Panc1 (cell line): ENCODE results near the gene CDH23. TPM values are rescaled to one million over a fixed set of nuclear protein-coding genes. Genes with fewer than 3 reads are reported as not detected.

ENCODE experiments used
- ATAC-seq: fragments of 200-7000 bp; cut with Tn5 transposase; 2 replicates; pipeline ENCODE4 v1.9.1; 2020; ENCODE audit warnings: mild to moderate bottlenecking, moderate library complexity
- BruUV-seq: library from RNA; stranded (reverse); fragments of 400-500 nt; replicated peaks from 2 replicates; lab custom pipeline; 2021; lab: Mats Ljungman, UMichigan
- CTCF ChIA-PET: fragments of 300-600 bp; sonication (Branson Sonifier 250); formaldehyde crosslinking; loops from one replicate; lab custom pipeline; 2022; ENCODE audit warnings: antibody characterized with exemption; lab: Charles Lee
- POLR2A ChIA-PET: fragments of 300-600 bp; sonication (Branson Sonifier 250); formaldehyde crosslinking; loops from one replicate; lab custom pipeline; 2022; ENCODE audit warnings: antibody characterized with exemption; lab: Charles Lee
- DNase-seq: peaks from one replicate; pipeline ENCODE4 v3.0.0-alpha.2; 2010; ENCODE audit warnings: low read depth, low spot score
- H3K27ac ChIP-seq: 2 replicates; pipeline ENCODE4 v1.5.1; 2011; ENCODE audit warnings: mild to moderate bottlenecking, low read length, inconsistent platforms
- H3K27me3 ChIP-seq: fragments of 200-500 bp; sonication (Bioruptor generic); 2 replicates; pipeline ENCODE4 v1.6.0; 2014; ENCODE audit warnings: low read length, inconsistent platforms; ENCODE audit not compliant: control insufficient read depth, insufficient read depth
- H3K36me3 ChIP-seq: fragments of 200-500 bp; sonication (Bioruptor generic); 2 replicates; pipeline ENCODE4 v1.5.1; 2014; ENCODE audit warnings: inconsistent platforms, mild to moderate bottlenecking, low read length, moderate library complexity; ENCODE audit not compliant: control insufficient read depth, insufficient read depth
- H3K4me1 ChIP-seq: 2 replicates; pipeline ENCODE4 v1.5.1; 2011; ENCODE audit warnings: inconsistent platforms, mild to moderate bottlenecking, low read length, moderate library complexity; ENCODE audit not compliant: control insufficient read depth, insufficient read depth
- H3K4me3 ChIP-seq, 2 experiments: 2 replicates each; pipeline ENCODE4 v1.5.1; 2011 to 2012; ENCODE audit warnings: low read depth in 2 of 2, low read length in 2 of 2, mild to moderate bottlenecking in 2 of 2, inconsistent platforms in 1 of 2, moderate library complexity in 1 of 2
- H3K9me3 ChIP-seq: fragments of 200-500 bp; sonication (Bioruptor generic); 2 replicates; pipeline ENCODE4 v1.5.1; 2014; ENCODE audit warnings: low read depth, mild to moderate bottlenecking, inconsistent platforms, low read length, moderate library complexity; ENCODE audit not compliant: control insufficient read depth, insufficient read depth
- CTCF ChIP-seq: fragments of 450-650 bp; IDR thresholded peaks from 2 replicates; pipeline ENCODE4 v1.5.1; 2017; ENCODE audit warnings: mild to moderate bottlenecking
- POLR2AphosphoS5 ChIP-seq: IDR thresholded peaks from 2 replicates; pipeline ENCODE4 v1.6.1; 2012; ENCODE audit warnings: mild to moderate bottlenecking, low read depth, low read length, moderate library complexity
- SIN3A ChIP-seq: IDR thresholded peaks from 2 replicates; pipeline ENCODE4 v1.6.1; 2012; ENCODE audit warnings: low read depth, mild to moderate bottlenecking, low read length, moderate library complexity, borderline replicate concordance; ENCODE audit not compliant: insufficient read depth
- TCF7L2 ChIP-seq: IDR thresholded peaks from 2 replicates; pipeline ENCODE4 v1.6.1; 2011; ENCODE audit warnings: mild to moderate bottlenecking, low read depth, low read length, inconsistent platforms
- in situ Hi-C: cut with HindIII; loops from 2 replicates; pipeline ENCODE4 v1.10.0; 2016; ENCODE audit warnings: low sequenced_read_pairs, low pct_unique_long_range_greater_than_20kb
- intact Hi-C: fragments of 100-400 bp; cut with micrococcal nuclease; formaldehyde crosslinking; loops from one replicate; pipeline ENCODE4 v1.10.0; 2022; ENCODE audit not compliant: unreplicated experiment
- total RNA-seq: library from RNA; stranded (reverse); gene quantifications from one replicate; pipeline ENCODE4 v1.2.1, GENCODE V29; 2021; ENCODE audit not compliant: unreplicated experiment
- TF ChIP-seq, protein P1 (sequence below), 2 experiments: IDR thresholded peaks; 2 replicates each; pipeline ENCODE4 v1.6.1; 2011 to 2012; ENCODE audit warnings: low read depth in 2 of 2, control low read depth in 1 of 2, low read length in 1 of 2, mild to moderate bottlenecking in 1 of 2, moderate library complexity in 1 of 2; ENCODE audit not compliant: insufficient read depth in 1 of 2

The CDH23 gene
- total RNA-seq, 1 experiment from 2014 or later: 2.7 TPM

- in situ Hi-C loops (no loop called here), intact Hi-C loops (no loop called here)
- BruUV-seq: no TSS peak
- DNase-seq: no peak
- no peaks in the 10 kb centered on the region for H3K36me3 ChIP-seq
- H3K4me1 ChIP-seq: 0 out of 2 replicates have a peak, but pooled peaks cover 4% of the 10 kb centered on the region
- no peak overlapping the region for H3K4me3 ChIP-seq
- POLR2A ChIA-PET: no interaction called here
- H3K27me3 ChIP-seq: no peaks in the 10 kb centered on the region
- ATAC-seq: no peak
- H3K27ac ChIP-seq: no peak overlapping the region
- CTCF ChIA-PET: no interaction called here
- no peak for TF ChIP-seq POLR2AphosphoS5
- no peak for TF ChIP-seq SIN3A
- no peak for TF ChIP-seq CTCF
- TF ChIP-seq TCF7L2: no peak
- H3K9me3 ChIP-seq: no peaks in the 10 kb centered on the region
These were observed 341.1 kb downstream of the CDH23 start for GRCh38 chr10:71737834-71738197.

GRCh38 chr10:71739358-71739900 lies 342.7 kb downstream of the CDH23 start:
- POLR2A ChIA-PET: no interaction called here
- intact Hi-C loops (no loop called here), in situ Hi-C loops (no loop called here)
- Histone ChIP-seq H3K27me3 (no peaks in the 10 kb centered on the region), H3K9me3 (no peaks in the 10 kb centered on the region), H3K4me1 (0 out of 2 replicates have a peak, but pooled peaks cover 4% of the 10 kb centered on the region), H3K27ac (no peak overlapping the region), H3K4me3 (no peak overlapping the region), H3K36me3 (no peaks in the 10 kb centered on the region)
- CTCF ChIA-PET: no interaction called here
- no TSS peak for BruUV-seq
- TF ChIP-seq POLR2AphosphoS5: no peak
- TF ChIP-seq SIN3A: no peak
- TF ChIP-seq CTCF: no peak
- TF ChIP-seq, protein P1, sequence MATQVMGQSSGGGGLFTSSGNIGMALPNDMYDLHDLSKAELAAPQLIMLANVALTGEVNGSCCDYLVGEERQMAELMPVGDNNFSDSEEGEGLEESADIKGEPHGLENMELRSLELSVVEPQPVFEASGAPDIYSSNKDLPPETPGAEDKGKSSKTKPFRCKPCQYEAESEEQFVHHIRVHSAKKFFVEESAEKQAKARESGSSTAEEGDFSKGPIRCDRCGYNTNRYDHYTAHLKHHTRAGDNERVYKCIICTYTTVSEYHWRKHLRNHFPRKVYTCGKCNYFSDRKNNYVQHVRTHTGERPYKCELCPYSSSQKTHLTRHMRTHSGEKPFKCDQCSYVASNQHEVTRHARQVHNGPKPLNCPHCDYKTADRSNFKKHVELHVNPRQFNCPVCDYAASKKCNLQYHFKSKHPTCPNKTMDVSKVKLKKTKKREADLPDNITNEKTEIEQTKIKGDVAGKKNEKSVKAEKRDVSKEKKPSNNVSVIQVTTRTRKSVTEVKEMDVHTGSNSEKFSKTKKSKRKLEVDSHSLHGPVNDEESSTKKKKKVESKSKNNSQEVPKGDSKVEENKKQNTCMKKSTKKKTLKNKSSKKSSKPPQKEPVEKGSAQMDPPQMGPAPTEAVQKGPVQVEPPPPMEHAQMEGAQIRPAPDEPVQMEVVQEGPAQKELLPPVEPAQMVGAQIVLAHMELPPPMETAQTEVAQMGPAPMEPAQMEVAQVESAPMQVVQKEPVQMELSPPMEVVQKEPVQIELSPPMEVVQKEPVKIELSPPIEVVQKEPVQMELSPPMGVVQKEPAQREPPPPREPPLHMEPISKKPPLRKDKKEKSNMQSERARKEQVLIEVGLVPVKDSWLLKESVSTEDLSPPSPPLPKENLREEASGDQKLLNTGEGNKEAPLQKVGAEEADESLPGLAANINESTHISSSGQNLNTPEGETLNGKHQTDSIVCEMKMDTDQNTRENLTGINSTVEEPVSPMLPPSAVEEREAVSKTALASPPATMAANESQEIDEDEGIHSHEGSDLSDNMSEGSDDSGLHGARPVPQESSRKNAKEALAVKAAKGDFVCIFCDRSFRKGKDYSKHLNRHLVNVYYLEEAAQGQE (IDR thresholded peaks at IDR 0.05; ENCODE audit: insufficient read depth in 1 of 2, low read depth in 2 of 2, low read length in 1 of 2): no peak
- no peak for TF ChIP-seq TCF7L2
- no peak for DNase-seq
- no peak for ATAC-seq
